Progenitor cell of endocrine pancreas (in vitro differentiated cells): ENCODE results near the gene ZNF750. TPM values are rescaled to one million over a fixed set of nuclear protein-coding genes. Genes with fewer than 3 reads are reported as not detected.
A peak's percentile ranks its signal among the peaks of the same experiment; 100 is the strongest.

ENCODE experiments used
- DNase-seq: peaks from one replicate; pipeline ENCODE4 v3.0.0; 2021; ENCODE audit warnings: low spot score; ENCODE audit not compliant: unreplicated experiment
- H3K27ac Mint-ChIP-seq: 2 replicates; pipeline ENCODE4 v1.8.0; 2021; ENCODE audit warnings: mild to moderate bottlenecking, moderate library complexity, mixed read lengths
- H3K27me3 Mint-ChIP-seq: 2 replicates; pipeline ENCODE4 v1.8.0; 2021; ENCODE audit warnings: mixed read lengths
- H3K36me3 Mint-ChIP-seq: 2 replicates; pipeline ENCODE4 v1.8.0; 2022; ENCODE audit warnings: mixed read lengths; ENCODE audit not compliant: insufficient read depth
- H3K4me1 Mint-ChIP-seq: 2 replicates; pipeline ENCODE4 v1.8.0; 2021; ENCODE audit warnings: low read depth, mixed read lengths
- H3K4me3 Mint-ChIP-seq: 2 replicates; pipeline ENCODE4 v1.8.0; 2021; ENCODE audit warnings: low read depth, mild to moderate bottlenecking, moderate library complexity, mixed read lengths
- H3K9me3 Mint-ChIP-seq: 2 replicates; pipeline ENCODE4 v1.8.0; 2021; ENCODE audit warnings: low read depth, mixed read lengths
- CTCF ChIP-seq: fragments of 200-600 bp; sonication (generic); IDR thresholded peaks from one replicate; pipeline ENCODE4 v1.5.0; 2021; ENCODE audit warnings: antibody characterized with exemption, mild to moderate bottlenecking; ENCODE audit not compliant: unreplicated experiment
- total RNA-seq: library from RNA; stranded (reverse); gene quantifications from 2 replicates; pipeline ENCODE4 v1.2.1, GENCODE V29; 2021

The ZNF750 gene
- total RNA-seq, 1 donor from 2014 or later = 0.07 TPM

GRCh38 chr17:82845163-82845807 lies 5.5 kb upstream of the ZNF750 start:
- H3K27ac Mint-ChIP-seq = no peak overlapping the region
- no peaks in the 10 kb centered on the region for H3K27me3 Mint-ChIP-seq
- peaks cover 6% of the 10 kb centered on the region for H3K4me1 Mint-ChIP-seq

GRCh38 chr17:82844796-82845162 lies 5.0 kb upstream of the ZNF750 start:
- no peak for DNase-seq
- peaks cover 7% of the 10 kb centered on the region for H3K4me1 Mint-ChIP-seq
- peaks cover 1% of the 10 kb centered on the region for H3K36me3 Mint-ChIP-seq
- H3K9me3 Mint-ChIP-seq = no peaks in the 10 kb centered on the region
- H3K27ac Mint-ChIP-seq = no peak overlapping the region
- TF ChIP-seq CTCF = no peak
- no peak overlapping the region for H3K4me3 Mint-ChIP-seq
- H3K27me3 Mint-ChIP-seq = no peaks in the 10 kb centered on the region

More at GRCh38 chr17:82845163-82845807, 5.5 kb upstream of the ZNF750 start:
- no peak for TF ChIP-seq CTCF
- Mint-ChIP-seq H3K9me3 (no peaks in the 10 kb centered on the region), H3K36me3 (peaks cover 1% of the 10 kb centered on the region), H3K4me3 (no peak overlapping the region)
- DNase-seq = no peak

- Mint-ChIP-seq H3K9me3 (no peaks in the 10 kb centered on the region), H3K4me1 (peaks cover 7% of the 10 kb centered on the region), H3K4me3 (no peak overlapping the region), H3K27ac (peak overlapping the region; percentile 25), H3K36me3 (no peaks in the 10 kb centered on the region), H3K27me3 (no peaks in the 10 kb centered on the region)
- no peak for TF ChIP-seq CTCF
- no peak for DNase-seq
Measured at GRCh38 chr17:82843904-82844680, 4.3 kb upstream of the ZNF750 start.

GRCh38 chr17:82841921-82842596 lies 2.2 kb upstream of the ZNF750 start:
- no peaks in the 10 kb centered on the region for H3K36me3 Mint-ChIP-seq
- H3K4me1 Mint-ChIP-seq = peaks cover 3% of the 10 kb centered on the region
- H3K4me3 Mint-ChIP-seq = no peak overlapping the region
- no peaks in the 10 kb centered on the region for H3K27me3 Mint-ChIP-seq
- no peaks in the 10 kb centered on the region for H3K9me3 Mint-ChIP-seq
- H3K27ac Mint-ChIP-seq = no peak overlapping the region
- no peak for TF ChIP-seq CTCF
- DNase-seq = no peak

- Mint-ChIP-seq H3K9me3 (no peaks in the 10 kb centered on the region), H3K4me1 (peaks cover 6% of the 10 kb centered on the region), H3K27ac (no peak overlapping the region), H3K36me3 (no peaks in the 10 kb centered on the region), H3K27me3 (no peaks in the 10 kb centered on the region), H3K4me3 (no peak overlapping the region)
- DNase-seq = no peak
- no peak for TF ChIP-seq CTCF
Measured at GRCh38 chr17:82840431-82840831, 609 bp upstream of the ZNF750 start.
